Suppressor macrophage (primary cell): ENCODE data around the gene KCNC3.
A peak's percentile ranks its signal among the peaks of the same experiment; 100 is the strongest.

Experiments
- DNase-seq, 4 experiments: peaks; one replicate each; pipeline ENCODE4 v3.0.0-alpha.2; 2020 to 2022
- total RNA-seq, 17 experiments: gene quantifications; one replicate each; lab custom pipeline; 2026; ENCODE audit warnings: mixed read lengths in 6 of 17, inconsistent platforms in 3 of 17; lab: John Stamatoyannopoulos, UW

Gene KCNC3
- 1.0 to 15.3 (median 2.9) reads per million in 17 experiments for total RNA-seq

DNA sequence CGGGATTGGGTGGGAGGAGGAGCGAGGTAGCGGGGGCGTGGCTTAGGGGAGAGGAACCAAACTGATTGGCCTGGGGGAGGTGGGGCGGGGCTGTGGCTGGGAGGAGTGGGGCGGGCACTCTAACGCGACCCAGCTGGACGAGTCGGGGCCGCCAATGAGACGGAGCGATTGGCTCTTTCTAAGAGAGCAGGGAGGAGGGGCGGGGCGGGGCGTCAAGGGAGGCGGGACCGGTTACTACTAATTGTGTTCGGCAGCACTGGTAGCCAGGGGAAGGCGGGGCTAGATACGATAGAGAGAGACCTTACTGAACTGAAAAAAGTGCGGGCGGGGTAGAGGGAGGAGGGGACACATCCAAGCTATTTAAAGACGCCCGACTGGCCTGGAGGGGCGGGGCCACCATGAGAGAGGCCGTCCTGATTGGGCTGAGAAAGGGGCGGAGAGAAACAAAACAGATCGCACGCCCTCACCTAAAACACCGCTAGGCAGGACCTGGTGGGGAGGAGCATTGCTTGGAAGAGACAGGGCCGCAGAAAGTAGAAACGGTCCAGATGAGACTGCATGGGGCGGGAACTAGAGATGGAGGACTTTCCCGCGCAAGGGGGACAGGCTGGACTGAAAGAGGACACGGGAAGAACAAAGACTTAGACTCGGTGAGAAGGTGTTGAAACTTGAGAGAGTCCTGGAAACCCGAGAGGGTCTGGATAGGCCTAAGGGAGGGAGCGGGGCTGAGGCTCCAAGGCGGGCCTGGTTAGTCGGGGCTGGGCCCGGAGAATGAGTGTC is at the start of gene KCNC3:
Gene KCNC3 (minus strand): TSS at position 232 of the 780 bp plus-strand sequence. CDS start 295 bp downstream, outside the sequence.
- peak; percentile 99 to 100 (median 99) for DNase-seq

DNA sequence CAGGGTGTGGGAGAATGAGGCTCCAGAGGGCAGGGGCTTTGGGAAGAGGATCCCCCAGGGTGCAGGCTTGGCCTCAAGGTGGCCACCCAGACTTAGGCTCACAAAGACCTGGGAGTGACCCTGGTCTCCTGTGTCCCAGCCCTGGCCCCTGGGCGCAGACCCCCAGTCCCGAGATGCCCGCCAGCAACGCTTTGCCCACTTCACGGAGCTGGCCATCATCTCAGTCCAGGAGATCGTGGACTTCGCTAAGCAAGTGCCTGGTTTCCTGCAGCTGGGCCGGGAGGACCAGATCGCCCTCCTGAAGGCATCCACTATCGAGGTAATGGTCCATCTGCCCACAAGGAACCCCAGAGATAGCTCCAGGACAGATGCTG is 49.7 kb upstream of the KCNC3 start:
- no peak for DNase-seq

DNA sequence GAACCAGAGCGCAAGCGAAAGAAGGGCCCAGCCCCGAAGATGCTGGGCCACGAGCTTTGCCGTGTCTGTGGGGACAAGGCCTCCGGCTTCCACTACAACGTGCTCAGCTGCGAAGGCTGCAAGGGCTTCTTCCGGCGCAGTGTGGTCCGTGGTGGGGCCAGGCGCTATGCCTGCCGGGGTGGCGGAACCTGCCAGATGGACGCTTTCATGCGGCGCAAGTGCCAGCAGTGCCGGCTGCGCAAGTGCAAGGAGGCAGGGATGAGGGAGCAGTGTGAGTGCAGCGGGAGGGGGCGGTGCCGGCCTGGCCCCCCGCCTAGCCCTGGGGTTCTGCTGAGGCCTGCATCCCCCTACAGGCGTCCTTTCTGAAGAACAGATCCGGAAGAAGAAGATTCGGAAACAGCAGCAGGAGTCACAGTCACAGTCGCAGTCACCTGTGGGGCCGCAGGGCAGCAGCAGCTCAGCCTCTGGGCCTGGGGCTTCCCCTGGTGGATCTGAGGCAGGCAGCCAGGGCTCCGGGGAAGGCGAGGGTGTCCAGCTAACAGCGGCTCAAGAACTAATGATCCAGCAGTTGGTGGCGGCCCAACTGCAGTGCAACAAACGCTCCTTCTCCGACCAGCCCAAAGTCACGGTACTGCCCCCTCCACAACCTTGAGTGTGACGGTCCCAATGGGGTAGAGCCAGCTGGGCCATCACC is 49.1 kb upstream of the KCNC3 start:
- no peak for DNase-seq

DNA sequence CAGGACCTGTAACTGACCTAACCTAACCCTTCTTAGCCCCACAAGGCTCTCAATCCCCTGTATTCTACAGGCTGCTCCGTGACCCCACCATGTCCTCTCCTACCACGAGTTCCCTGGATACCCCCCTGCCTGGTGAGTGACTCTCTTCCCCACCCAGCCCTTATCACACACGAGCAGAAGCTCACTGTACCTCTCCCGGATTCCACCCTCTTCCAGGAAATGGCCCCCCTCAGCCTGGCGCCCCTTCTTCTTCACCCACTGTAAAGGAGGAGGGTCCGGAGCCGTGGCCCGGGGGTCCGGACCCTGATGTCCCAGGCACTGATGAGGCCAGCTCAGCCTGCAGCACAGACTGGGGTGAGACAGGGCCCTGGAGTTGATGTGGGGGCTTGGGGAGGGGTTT is 48.3 kb upstream of the KCNC3 start:
- no peak for DNase-seq

DNA sequence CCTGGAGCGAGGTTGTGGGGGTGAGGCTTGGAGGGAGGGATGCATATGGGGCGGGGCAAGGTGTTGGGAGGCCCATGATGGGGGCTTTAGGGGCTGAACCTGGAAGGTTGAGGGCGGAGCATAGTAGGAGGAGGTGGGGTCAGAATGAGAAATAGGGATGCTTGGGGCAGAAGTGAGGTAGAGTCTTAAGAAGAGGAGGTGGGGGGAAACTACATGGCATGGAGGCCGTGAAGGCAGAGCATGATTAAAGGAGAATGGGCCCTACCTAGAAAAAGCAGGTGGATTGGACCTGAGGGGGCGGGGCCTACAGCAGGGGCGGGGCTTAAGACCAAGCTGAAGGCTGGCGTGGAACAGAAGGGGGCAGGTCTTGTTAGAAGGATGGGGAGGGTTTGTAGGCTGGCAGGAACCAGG is 47.9 kb upstream of the KCNC3 start:
- no peak for DNase-seq

DNA sequence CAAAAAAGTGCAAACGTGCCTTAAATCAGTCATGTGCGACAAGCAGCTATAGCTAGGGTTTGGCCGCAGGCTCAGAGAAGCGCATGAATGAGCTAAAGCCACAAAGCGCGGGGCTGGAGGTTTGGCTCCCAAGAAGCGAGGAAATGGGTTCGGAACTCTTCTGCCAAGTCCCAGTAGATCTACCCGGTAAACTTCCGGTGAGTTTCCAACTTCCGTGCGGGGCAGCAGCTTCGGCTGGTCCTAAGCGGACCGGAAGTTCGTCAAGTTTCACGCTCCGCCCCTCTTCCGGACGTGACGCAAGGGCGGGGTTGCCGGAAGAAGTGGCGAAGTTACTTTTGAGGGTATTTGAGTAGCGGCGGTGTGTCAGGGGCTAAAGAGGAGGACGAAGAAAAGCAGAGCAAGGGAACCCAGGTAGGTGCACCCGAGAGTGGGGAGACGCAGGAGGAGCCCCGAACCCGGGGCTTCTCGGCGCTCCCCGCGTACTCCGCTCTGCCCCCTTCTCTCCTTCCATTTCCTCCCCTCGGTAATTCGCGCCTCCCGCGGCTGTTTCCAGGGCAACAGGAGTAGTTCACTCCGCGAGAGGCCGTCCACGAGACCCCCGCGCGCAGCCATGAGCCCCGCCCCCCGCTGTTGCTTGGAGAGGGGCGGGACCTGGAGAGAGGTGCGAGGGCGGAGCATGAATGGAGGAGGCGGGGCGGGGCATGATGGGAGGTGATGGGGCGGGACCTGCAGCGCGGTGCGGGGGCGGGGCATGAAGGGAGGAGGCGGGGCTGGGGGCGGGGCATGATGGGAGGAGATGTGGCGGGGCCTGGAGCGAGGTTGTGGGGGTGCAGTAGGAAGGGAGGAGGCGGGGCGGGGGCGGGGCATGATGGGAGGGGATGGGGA is 47.2 kb upstream of the KCNC3 start, which contains the start of gene NR1H2:
Gene NR1H2 (plus strand): TSS at position 292 of the 885 bp plus-strand sequence. CDS start 1,149 bp downstream, outside the sequence.
- peak; percentile 98 to 99 (median 98) for DNase-seq

DNA sequence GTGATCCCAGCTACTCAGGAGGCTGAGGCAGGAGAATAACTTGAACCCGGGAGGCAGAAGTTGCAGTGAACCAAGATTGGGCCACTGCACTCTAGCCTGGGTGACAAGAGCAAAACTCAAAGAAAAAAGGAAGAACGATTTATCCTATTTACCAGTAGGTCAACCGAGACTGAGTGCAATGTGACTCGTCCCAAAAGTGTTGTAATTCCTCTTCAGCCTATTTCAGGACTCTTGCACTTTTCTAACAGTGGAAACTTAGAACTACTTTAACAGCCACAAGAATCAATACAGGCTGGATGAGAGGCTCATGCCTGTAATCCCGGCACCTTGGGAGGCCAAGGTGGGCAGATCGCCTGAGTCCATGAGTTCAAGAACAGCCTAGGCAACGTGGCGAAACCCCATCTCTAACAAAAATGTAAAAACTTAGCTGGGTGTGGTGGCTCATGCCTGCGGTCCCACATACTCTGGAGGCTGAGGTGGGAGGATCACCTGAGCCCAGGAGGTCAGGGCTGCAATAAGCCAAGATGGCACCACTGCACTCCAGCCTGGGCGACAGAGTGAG is 42.8 kb upstream of the KCNC3 start:
- DNase-seq: peak; percentile 48 to 84 (median 70)

DNA sequence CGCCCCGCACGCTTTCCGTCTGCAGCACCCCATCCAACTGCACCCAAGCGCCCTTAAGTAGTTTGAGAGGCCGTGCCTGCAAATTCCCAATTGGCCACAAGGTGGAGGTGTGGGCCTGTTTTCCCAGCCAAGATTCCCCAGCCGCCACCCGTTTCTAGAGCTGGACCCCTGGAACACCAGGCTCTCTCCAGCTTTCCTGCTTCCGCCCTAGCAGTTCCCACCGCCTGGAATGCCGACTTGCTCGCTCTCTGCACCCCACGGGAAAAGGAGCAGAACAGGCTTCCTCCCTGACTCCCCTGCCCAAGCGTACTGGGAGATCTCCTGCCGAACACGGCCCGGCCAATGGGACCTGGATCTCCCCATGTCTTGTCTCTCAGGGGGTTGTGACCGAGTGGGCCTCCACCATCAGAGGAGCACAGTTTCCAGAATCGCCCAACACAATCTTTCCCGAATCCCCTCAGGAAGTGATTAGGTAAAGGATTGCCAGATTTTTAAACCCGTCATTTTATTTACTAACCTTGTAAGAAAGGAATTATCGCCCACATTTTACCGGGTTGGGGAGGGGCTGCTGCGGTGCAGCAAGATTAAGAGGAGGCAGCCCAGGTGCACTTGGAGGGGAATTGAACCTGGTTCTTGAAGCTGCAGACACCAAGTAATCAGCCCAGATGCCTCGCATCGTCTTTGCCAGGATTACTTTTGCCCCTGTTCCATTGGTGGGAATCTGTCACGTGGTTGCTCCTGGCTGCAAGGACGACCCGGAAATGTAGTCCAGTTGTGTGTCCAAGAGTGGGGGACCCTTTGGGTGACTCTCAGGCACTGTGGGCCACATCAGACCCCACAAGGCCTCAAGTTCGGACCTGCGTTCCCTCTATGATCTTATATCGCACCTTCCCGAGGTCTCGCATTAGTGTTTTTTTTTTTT is 39.7 kb upstream of the KCNC3 start:
- peak; percentile 90 to 93 (median 92) for DNase-seq

DNA sequence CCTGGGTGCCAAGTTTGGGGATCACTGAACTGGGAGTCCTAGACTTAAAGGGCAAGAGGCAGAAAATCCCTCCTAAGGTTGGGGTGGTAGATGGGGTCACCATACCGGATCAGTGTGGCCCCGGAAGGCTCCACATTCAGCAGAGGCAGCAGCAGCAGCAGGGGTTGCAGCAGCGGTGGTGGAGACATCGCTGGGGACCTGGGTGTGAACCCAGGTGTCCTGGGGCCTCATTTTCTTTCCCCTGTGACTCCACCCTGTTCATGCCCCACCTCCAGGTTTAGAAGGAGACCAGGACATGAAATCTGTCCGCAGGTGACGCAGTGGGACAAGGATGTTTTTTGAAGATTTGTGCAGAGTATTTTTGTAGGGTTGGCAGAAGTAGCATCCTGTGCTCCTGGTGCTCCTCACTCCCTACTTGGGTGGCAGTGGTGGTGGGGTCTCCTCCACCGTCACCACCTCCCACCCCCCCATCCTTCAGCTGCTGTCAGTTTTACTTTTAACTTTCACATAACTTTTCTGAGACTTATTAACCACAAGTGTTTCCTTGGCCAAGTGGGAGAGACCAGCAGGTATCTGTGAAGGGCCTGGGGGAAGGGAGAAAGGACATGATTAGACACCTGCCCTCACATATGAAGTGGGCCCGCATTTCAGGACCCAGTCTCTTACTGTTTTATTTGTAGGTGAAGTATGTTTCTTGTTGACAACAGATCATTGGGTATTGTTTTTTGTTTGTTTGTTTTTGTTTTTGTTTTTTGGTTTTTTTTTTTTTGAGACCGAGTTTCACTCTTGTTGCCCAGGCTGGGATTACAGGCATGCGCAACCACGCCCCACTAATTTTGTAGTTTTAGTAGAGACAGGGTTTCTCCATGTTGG is 36.5 kb upstream of the KCNC3 start, which contains the start of gene NAPSA:
Gene NAPSA (minus strand): TSS at position 206 of the 873 bp plus-strand sequence. CDS start 18 bp downstream, at position 188.
- DNase-seq: no peak

DNA sequence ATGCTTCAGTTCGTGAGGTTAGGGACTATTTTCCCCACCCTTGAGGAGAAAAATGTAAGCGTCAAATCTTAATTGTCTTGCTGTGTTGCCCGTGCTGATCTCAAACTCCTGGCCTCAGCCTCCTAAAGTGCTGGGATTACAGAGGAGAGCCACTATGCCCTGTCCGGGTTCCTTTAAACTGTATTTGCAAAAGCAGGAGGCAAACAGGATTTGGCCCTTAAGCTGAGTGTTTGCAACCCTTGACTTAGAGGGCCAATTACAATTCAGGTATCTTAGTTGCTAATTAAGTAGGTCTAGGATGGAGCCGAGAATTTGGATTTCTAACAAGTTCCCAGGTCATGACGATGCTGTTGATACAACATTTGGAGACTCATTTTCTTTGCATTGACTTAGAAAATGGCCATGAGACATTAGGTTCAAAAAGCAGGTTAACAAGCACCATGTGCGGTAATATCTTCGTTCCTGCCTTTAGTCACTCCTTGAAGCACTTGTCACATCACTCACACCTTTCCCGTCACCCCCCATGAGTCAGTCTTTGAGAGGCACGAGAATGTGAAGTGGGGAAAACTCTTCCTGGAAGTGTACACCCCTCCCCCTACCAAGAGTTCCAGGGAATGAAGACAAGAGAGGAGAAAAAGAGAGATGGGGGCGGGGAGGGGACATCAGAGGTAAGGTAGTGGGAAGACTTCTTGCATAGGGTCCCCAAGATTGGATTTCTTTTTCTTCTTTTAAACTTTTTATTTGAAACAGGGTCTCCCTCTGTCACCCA is 33.7 kb upstream of the KCNC3 start:
- no peak for DNase-seq

DNA sequence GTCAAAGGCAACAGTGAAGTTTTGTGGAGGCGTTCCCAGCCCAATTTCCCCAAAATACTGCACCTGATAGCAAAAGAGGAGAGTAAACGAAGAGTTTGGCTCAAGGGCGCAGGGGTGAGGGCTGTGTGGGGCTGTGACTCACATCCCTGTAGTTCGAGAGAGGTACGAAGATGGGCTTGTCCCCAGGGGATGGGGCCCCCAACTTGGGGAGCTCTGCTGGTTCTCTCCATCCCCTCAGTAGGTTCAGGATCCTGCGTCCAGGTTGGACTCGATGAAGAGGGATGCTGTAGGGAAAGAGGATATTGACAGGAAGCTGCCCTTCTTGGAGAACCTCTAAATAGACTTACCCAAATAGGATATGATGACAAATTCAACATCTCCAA is 32.8 kb upstream of the KCNC3 start:
- no peak for DNase-seq

DNA sequence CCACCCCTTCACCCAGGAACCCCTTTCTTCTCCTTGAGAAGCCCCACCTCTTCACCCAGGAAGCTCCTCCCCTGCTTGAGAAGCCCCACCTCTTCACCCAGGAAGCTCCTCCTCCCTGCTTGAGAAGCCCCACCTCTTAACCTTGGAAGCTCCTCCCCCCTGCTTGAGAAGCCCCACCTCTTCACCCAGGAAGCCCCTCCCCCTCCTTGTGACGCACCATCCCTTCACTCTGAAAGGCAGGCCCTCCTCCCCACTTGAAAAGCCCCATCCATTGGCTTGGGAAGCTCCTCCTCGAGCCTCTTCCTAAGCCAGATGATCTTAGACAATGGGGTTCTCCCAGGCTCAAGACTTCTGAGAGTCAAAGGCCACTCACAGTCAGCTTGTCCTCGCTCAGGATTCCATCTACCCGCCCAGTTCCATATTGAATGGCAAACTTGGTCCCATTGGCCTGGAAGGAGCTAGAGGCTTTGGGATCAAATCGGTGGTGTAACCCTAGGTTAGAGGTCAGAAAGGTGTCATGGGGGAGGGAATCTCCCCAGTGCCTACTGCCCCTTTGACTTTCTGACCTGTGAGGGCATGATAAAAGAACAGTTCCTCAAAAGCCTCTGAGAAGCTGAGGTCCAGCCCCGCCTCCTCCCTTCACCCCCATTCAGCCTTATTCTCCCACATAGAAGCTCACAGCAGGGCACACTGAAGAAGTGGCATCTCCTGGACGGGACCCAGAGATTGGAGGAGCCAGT is 32.3 kb upstream of the KCNC3 start:
- peak in 2 of 4 experiments; percentile 30 to 39 for DNase-seq

DNA sequence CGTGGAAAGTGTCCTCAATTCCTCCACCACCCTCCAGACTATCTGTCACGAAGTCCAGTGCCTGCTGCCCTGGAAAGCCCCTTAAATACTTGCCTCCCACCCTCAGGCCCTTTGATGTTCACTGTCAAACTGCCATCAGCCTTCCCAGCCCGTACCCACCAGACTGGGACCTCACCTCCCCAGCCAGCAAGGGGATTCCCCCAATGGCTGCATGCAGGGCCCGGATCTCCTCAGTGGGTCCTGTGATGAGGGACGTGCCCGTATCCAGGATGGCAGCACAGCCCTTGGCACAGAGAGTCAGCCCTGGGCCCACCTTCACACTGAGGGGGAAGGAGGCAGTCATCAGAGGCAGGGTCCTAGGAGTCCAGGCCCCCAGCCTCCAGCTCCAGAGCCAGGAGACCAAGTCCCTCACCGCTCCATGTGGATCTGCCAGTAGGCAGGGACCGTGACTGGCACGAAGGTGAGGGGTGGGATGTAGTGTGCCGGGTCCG is 30.2 kb upstream of the KCNC3 start:
- DNase-seq: no peak

DNA sequence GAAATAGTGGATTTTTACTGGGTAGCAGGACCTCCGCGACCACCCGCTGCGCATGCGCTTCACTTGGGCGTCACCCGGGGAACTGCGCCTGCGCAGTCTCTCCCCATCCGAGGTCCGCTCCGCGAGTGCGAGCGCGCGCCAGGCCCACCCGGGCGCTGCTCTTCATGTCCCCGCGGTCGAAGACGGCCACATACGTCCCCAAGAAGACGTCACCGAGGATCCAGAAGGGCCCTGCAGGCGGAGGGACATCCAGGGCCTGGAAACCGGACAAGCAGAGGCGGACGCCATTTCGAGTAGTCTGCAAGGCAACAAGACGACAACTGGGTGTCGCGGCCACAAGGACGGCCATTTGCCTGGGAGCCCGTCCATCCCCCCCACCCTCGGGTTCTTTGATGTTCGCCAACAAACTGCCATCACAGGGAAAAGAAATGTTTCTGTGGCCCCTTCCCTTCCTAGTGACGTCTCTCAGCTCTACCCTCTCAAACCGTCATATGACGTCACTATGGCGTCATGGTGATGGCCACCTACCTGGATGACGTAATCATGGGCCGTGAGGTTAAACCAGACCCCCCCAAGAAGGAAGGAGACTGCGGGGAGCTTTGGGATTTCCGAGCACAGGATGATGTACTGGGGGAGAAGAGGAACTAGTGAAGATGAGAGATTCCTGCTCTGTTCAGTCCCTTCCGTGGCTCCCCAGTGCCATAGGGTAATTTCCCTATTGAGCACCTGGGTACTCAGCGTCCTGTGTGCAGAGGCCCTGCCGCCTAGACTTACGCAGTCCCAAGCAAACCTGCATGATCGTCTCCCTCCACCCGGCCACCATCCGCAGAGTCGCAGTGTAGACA is 29.5 kb upstream of the KCNC3 start:
- DNase-seq: peak; percentile 76 to 89 (median 82)

DNA sequence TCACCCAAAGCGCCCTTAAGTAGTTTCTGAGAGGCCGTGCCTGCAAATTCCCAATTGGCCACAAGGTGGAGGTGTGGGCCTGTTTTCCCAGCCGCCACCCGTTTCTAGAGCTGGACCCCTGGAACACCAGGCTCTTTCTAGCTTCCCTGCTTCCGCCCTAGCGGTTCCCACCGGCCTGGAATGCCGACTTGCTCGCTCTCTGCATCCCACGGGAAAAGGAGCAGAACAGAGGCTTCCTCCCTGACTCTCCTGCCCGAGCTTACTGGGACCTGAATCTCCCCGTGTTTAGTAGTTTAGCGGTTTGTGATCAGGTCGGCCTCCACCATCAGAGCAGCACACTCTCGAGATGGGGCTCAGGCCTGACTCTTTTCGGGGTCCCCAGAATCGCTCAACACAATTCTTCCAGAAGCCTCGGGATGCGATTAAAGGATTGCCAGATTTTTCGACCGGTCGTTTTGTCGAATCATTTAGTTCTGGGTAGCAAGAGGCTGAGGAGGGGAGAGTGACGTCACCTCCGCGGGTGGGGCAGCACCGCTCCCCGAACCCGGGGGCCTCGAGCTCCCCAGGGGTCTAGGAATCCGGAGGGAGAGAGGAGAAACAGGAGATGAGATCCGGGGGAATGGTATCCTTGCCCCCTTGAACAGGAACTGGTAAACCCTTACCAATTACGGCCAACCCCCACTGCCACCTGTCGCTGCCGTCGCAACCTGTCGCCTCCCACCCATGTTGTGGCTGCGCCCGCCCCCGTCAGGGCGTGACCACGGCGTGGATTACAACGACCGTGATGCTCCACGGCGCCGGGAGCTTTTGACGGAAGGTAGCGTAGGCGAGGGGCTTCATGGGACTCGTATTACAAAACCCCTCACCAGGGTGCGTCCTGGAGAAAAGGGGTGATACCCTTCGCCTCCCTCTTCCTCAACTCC is 28.3 kb upstream of the KCNC3 start:
- DNase-seq: peak; percentile 74 to 84 (median 81)

DNA sequence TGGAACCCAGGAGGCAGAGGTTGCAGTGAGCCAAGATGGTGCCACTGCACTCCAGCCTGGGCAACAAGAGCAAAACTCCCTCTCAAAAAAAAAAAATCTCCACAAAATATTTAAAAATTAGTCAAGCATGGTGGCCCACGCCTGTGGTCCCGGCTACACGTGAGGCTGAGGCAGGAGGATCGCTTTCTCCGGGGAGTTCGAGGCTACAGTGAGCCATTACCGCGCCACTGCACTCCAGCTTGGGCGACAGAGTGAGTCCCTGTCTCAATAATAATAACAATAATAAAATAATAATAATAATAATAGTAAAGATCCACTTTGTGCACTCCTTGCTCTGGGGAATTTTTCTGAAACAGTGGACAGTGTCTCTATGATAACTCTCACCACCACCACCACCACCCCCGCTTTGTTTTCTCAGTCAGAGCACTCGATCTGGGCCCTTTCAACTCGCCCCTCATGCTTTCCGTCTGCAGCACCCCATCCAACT is 27.6 kb upstream of the KCNC3 start:
- DNase-seq: no peak
